ENCODE data around the gene SLC6A18. TPM values are rescaled to one million over a fixed set of nuclear protein-coding genes. Genes with fewer than 3 reads are reported as not detected.

SLC6A18 gene
- total and polyA plus RNA-seq, 9 of the 15 experiments (the other 6 are each of a cell fraction or from before 2014, with no cell fraction given) = not detected

DNA sequence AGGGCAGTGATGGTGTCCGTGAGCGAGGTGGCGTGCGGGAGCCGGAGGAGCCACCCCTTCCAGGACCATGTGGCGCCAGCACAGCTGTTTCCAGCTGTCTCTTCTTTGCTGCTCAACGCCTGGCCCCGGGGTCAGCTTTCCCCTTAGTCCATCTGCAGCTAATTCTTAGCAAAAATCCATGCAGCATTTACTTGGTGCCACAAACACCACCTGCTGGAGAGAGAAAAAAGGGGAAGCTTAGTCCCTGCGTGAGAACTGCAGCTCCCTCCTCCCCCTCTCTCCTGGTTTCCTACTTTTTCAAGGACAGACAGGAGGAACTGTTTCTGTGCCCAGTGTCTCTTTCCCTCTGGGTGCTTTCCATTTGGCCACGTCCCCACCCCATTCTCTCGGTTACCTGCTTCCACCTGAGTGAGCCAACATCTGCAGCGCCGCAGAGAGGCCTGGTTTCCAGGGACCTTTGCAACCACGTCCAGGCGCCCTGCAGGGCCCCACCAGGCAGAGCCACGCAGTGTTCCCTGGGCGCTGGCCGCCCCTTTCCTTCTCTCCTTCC, 20.4 kb upstream of the SLC6A18 start (continued):
- TF ChIP-seq, protein P1, sequence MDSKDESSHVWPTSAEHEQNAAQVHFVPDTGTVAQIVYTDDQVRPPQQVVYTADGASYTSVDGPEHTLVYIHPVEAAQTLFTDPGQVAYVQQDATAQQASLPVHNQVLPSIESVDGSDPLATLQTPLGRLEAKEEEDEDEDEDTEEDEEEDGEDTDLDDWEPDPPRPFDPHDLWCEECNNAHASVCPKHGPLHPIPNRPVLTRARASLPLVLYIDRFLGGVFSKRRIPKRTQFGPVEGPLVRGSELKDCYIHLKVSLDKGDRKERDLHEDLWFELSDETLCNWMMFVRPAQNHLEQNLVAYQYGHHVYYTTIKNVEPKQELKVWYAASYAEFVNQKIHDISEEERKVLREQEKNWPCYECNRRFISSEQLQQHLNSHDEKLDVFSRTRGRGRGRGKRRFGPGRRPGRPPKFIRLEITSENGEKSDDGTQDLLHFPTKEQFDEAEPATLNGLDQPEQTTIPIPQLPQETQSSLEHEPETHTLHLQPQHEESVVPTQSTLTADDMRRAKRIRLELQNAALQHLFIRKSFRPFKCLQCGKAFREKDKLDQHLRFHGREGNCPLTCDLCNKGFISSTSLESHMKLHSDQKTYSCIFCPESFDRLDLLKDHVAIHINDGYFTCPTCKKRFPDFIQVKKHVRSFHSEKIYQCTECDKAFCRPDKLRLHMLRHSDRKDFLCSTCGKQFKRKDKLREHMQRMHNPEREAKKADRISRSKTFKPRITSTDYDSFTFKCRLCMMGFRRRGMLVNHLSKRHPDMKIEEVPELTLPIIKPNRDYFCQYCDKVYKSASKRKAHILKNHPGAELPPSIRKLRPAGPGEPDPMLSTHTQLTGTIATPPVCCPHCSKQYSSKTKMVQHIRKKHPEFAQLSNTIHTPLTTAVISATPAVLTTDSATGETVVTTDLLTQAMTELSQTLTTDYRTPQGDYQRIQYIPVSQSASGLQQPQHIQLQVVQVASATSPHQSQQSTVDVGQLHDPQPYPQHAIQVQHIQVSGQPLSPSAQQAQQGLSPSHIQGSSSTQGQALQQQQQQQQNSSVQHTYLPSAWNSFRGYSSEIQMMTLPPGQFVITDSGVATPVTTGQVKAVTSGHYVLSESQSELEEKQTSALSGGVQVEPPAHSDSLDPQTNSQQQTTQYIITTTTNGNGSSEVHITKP (IDR thresholded peaks at IDR 0.05; ENCODE audit: partially characterized antibody) = no peak
- TF ChIP-seq ZNF785 (CRISPR knock-in tag; IDR thresholded peaks at IDR 0.05) (no peak), PCBP2 (IDR thresholded peaks at IDR 0.05; ENCODE audit: low read depth, low read length, poor library complexity, severe bottlenecking) (no peak), ZSCAN29 (IDR thresholded peaks at IDR 0.05) (no peak), SIX5 (IDR thresholded peaks at IDR 0.05; ENCODE audit: borderline replicate concordance in 1 of 2, insufficient read depth in 1 of 2, low read depth in 1 of 2, low read length in 2 of 2) (no peak), NCOR1 (IDR thresholded peaks at IDR 0.05) (no peak), DNMT1 (IDR thresholded peaks at IDR 0.05) (no peak), ZBTB17 (CRISPR knock-in tag; IDR thresholded peaks at IDR 0.05) (no peak), ZNF561 (CRISPR knock-in tag; conservative IDR thresholded peaks at IDR 0.05) (no peak), SIN3A (IDR thresholded peaks at IDR 0.05; ENCODE audit: borderline replicate concordance in 2 of 2, control insufficient read depth in 1 of 2, low read depth in 2 of 2, low read length in 2 of 2) (peak in 1 of 2 experiments; percentile 45; a peak in 1 of 4 replicates), RCOR1 (IDR thresholded peaks at IDR 0.05; ENCODE audit: borderline replicate concordance in 1 of 2, low read depth in 2 of 2, low read length in 2 of 2) (peak in 1 of 2 experiments; percentile 82; a peak in 2 of 4 replicates), MTA2 (IDR thresholded peaks at IDR 0.05; ENCODE audit: low read depth) (no peak), ILK (tag; IDR thresholded peaks at IDR 0.05; ENCODE audit: borderline replicate concordance, low read depth) (no peak), RAD21 (CRISPR knock-in tag; conservative IDR thresholded peaks at IDR 0.05 in 1 of 2, IDR thresholded peaks at IDR 0.05 in 1 of 2) (peak; percentile 75 to 87)
- TF ChIP-seq, protein P2, sequence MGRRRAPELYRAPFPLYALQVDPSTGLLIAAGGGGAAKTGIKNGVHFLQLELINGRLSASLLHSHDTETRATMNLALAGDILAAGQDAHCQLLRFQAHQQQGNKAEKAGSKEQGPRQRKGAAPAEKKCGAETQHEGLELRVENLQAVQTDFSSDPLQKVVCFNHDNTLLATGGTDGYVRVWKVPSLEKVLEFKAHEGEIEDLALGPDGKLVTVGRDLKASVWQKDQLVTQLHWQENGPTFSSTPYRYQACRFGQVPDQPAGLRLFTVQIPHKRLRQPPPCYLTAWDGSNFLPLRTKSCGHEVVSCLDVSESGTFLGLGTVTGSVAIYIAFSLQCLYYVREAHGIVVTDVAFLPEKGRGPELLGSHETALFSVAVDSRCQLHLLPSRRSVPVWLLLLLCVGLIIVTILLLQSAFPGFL (CRISPR knock-in tag; IDR thresholded peaks at IDR 0.05) = no peak
- TF ChIP-seq, protein P3, sequence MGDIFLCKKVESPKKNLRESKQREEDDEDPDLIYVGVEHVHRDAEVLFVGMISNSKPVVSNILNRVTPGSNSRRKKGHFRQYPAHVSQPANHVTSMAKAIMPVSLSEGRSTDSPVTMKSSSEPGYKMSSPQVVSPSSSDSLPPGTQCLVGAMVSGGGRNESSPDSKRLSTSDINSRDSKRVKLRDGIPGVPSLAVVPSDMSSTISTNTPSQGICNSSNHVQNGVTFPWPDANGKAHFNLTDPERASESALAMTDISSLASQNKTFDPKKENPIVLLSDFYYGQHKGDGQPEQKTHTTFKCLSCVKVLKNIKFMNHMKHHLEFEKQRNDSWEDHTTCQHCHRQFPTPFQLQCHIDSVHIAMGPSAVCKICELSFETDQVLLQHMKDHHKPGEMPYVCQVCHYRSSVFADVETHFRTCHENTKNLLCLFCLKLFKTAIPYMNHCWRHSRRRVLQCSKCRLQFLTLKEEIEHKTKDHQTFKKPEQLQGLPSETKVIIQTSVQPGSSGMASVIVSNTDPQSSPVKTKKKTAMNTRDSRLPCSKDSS (IDR thresholded peaks at IDR 0.05; ENCODE audit: low read depth, partially characterized antibody) = no peak
- TF ChIP-seq, protein P4, sequence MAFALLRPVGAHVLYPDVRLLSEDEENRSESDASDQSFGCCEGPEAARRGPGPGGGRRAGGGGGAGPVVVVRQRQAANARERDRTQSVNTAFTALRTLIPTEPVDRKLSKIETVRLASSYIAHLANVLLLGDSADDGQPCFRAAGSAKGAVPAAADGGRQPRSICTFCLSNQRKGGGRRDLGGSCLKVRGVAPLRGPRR (CRISPR knock-in tag; IDR thresholded peaks at IDR 0.05) = no peak
- TF ChIP-seq, protein P5, sequence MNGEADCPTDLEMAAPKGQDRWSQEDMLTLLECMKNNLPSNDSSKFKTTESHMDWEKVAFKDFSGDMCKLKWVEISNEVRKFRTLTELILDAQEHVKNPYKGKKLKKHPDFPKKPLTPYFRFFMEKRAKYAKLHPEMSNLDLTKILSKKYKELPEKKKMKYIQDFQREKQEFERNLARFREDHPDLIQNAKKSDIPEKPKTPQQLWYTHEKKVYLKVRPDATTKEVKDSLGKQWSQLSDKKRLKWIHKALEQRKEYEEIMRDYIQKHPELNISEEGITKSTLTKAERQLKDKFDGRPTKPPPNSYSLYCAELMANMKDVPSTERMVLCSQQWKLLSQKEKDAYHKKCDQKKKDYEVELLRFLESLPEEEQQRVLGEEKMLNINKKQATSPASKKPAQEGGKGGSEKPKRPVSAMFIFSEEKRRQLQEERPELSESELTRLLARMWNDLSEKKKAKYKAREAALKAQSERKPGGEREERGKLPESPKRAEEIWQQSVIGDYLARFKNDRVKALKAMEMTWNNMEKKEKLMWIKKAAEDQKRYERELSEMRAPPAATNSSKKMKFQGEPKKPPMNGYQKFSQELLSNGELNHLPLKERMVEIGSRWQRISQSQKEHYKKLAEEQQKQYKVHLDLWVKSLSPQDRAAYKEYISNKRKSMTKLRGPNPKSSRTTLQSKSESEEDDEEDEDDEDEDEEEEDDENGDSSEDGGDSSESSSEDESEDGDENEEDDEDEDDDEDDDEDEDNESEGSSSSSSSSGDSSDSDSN (IDR thresholded peaks at IDR 0.05; ENCODE audit: borderline replicate concordance in 1 of 2, low read depth in 2 of 2, low read length in 2 of 2) = no peak

Measured in K562 (cell line).